Sigmoid colon (tissue), 4 donors: ENCODE measurements around the gene ARRDC3.
"Not testable (repeated sequence)": the region's sequence is repeated elsewhere in the genome, so short reads cannot be mapped to it uniquely, and the experiment has no call there.

Experiments
- CTCF ChIP-seq, 4 experiments: fragments of 450-650 bp in 3 of 4; fragments of 200-600 bp in 1 of 4; IDR thresholded peaks; one replicate each; pipeline ENCODE4 v1.5.1; 2016 to 2019; ENCODE audit warnings: antibody characterized with exemption in 4 of 4, mild to moderate bottlenecking in 3 of 4, moderate library complexity in 2 of 4
- EP300 ChIP-seq, 4 donors: sonication (generic); formaldehyde crosslinking; IDR thresholded peaks; one replicate each; pipeline ENCODE4 v1.6.1; 2017; ENCODE audit warnings: antibody characterized with exemption in 4 of 4
- POLR2AphosphoS5 ChIP-seq, 4 donors: sonication (generic); formaldehyde crosslinking; IDR thresholded peaks; one replicate each; pipeline ENCODE4 v1.6.1; 2017; ENCODE audit warnings: antibody characterized with exemption in 4 of 4

GRCh38 chr5:91354867-91355266, 28.2 kb downstream of the ARRDC3 start:
- TF ChIP-seq POLR2AphosphoS5, CTCF, EP300 (IDR thresholded peaks at IDR 0.05): not testable (repeated sequence)
